H1 (cell line): ENCODE data around the gene RAB3C. TPM values are rescaled to one million over a fixed set of nuclear protein-coding genes. Genes with fewer than 3 reads are reported as not detected.

Experiments used
- CTCF ChIA-PET: fragments of 300-600 bp; sonication (Branson Sonifier 250); formaldehyde crosslinking; loops from one replicate; lab custom pipeline; 2021; ENCODE audit not compliant: partially characterized antibody; lab: Charles Lee
- POLR2A ChIA-PET: fragments of 300-600 bp; sonication (Branson Sonifier 250); formaldehyde crosslinking; loops from one replicate; lab custom pipeline; 2021; ENCODE audit warnings: inconsistent platforms; ENCODE audit not compliant: partially characterized antibody; lab: Charles Lee
- DNase-seq, 2 experiments: peaks; one replicate each; pipeline versions ENCODE4 v3.0.0 to v3.0.0-alpha.2; 2010 to 2022; ENCODE audit warnings: low spot score in 2 of 2, low read depth in 1 of 2, mixed read lengths in 1 of 2
- FAIRE-seq: peaks from 2 replicates; lab custom pipeline; 2011; peaks lifted over from hg19 to GRCh38; lab: Jason Lieb, UNC
- H2AFZ ChIP-seq: 2 replicates; pipeline ENCODE4 v1.8.1; 2012; ENCODE audit warnings: low read length, inconsistent platforms
- H2AK5ac ChIP-seq: 2 replicates; pipeline ENCODE4 v1.6.1; 2013; ENCODE audit warnings: low read depth, low read length
- H2BK120ac ChIP-seq: replicated peaks from 2 replicates; pipeline ENCODE3; 2013; ENCODE audit warnings: low read depth, low read length, inconsistent platforms
- H2BK12ac ChIP-seq: 2 replicates; pipeline ENCODE4 v1.6.1; 2013; ENCODE audit warnings: low read depth, low read length
- H2BK15ac ChIP-seq: 2 replicates; pipeline ENCODE4 v1.6.1; 2013; ENCODE audit warnings: low read length
- H2BK20ac ChIP-seq: 2 replicates; pipeline ENCODE4 v1.6.1; 2013; ENCODE audit warnings: low read length
- H2BK5ac ChIP-seq: 2 replicates; pipeline ENCODE4 v1.6.1; 2013; ENCODE audit warnings: low read depth, low read length
- H3K14ac ChIP-seq: 2 replicates; pipeline ENCODE4 v1.6.1; 2013; ENCODE audit warnings: inconsistent platforms; ENCODE audit not compliant: insufficient read length
- H3K18ac ChIP-seq: 2 replicates; pipeline ENCODE4 v1.6.1; 2013; ENCODE audit warnings: low read length; ENCODE audit errors: extremely low read depth
- H3K23ac ChIP-seq: 2 replicates; pipeline ENCODE4 v1.6.1; 2013; ENCODE audit warnings: inconsistent platforms; ENCODE audit not compliant: insufficient read length
- H3K23me2 ChIP-seq: 2 replicates; pipeline ENCODE4 v1.6.1; 2013; ENCODE audit warnings: low read depth, low read length
- H3K27ac ChIP-seq: 2 replicates; pipeline ENCODE4 v1.6.1; 2011; ENCODE audit warnings: low read depth, low read length, inconsistent platforms
- H3K27me3 ChIP-seq, 4 experiments: replicated peaks in 1 of 4; 1 replicate in 1 of 4; 2 replicates in 3 of 4; pipeline versions ENCODE4 v1.6.1 to v1.8.1; 2011 to 2013; ENCODE audit warnings: low read length in 3 of 4, mild to moderate bottlenecking in 3 of 4, inconsistent platforms in 2 of 4, mixed read lengths in 2 of 4, moderate library complexity in 1 of 4; ENCODE audit not compliant: control insufficient read depth in 3 of 4, insufficient read depth in 3 of 4; ENCODE audit errors: extremely low read depth in 1 of 4
- H3K36me3 ChIP-seq, 4 experiments: 2 replicates each; pipeline versions ENCODE4 v1.6.1 to v1.8.1; 2011 to 2013; ENCODE audit warnings: mild to moderate bottlenecking in 4 of 4, low read length in 3 of 4, moderate library complexity in 2 of 4, control low read depth in 1 of 4, inconsistent platforms in 1 of 4; ENCODE audit not compliant: insufficient read depth in 4 of 4, control insufficient read depth in 2 of 4
- H3K4ac ChIP-seq: replicated peaks from 2 replicates; pipeline ENCODE3; 2013; ENCODE audit warnings: low read length, low read depth, mixed read lengths, inconsistent platforms; ENCODE audit not compliant: insufficient read length
- H3K4me1 ChIP-seq, 4 experiments: replicated peaks in 1 of 4; 1 replicate in 1 of 4; 2 replicates in 3 of 4; pipeline versions ENCODE4 v1.6.1 to v1.8.1; 2011 to 2013; ENCODE audit warnings: low read length in 3 of 4, inconsistent platforms in 2 of 4, mixed read lengths in 1 of 4; ENCODE audit not compliant: insufficient read depth in 4 of 4, control insufficient read depth in 3 of 4
- H3K4me2 ChIP-seq, 2 experiments: 2 replicates each; pipeline versions ENCODE4 v1.6.1 to v1.8.1; 2011 to 2013; ENCODE audit warnings: low read depth in 2 of 2, low read length in 2 of 2, control low read depth in 1 of 2, inconsistent platforms in 1 of 2, mild to moderate bottlenecking in 1 of 2; ENCODE audit not compliant: insufficient read depth in 1 of 2
- H3K4me3 ChIP-seq, 4 experiments: fragments of 200-600, 300-600 bp in 1 of 4; sonication (generic), shearing (Covaris generic), sonication (Bioruptor Twin) in 1 of 4; 2 replicates each; pipeline versions ENCODE4 v1.5.1 to v1.8.1; 2011 to 2016; ENCODE audit warnings: low read length in 4 of 4, low read depth in 3 of 4, control low read depth in 2 of 4, inconsistent platforms in 2 of 4, mild to moderate bottlenecking in 2 of 4, mixed read lengths in 1 of 4, moderate library complexity in 1 of 4; ENCODE audit not compliant: insufficient read depth in 2 of 4; ENCODE audit errors: extremely low read depth in 1 of 4
- H3K56ac ChIP-seq: replicated peaks from 2 replicates; pipeline ENCODE3; 2013; ENCODE audit warnings: low read depth, mild to moderate bottlenecking, mixed read lengths, low read length, inconsistent platforms; ENCODE audit not compliant: insufficient read length
- H3K79me1 ChIP-seq: 2 replicates; pipeline ENCODE4 v1.6.1; 2013; ENCODE audit warnings: low read depth, low read length, control low read depth
- H3K79me2 ChIP-seq, 2 experiments: 2 replicates each; pipeline versions ENCODE4 v1.6.1 to v1.8.1; 2012 to 2013; ENCODE audit warnings: low read length in 2 of 2, mild to moderate bottlenecking in 2 of 2, inconsistent platforms in 1 of 2; ENCODE audit not compliant: insufficient read depth in 2 of 2, control insufficient read depth in 1 of 2
- H3K9ac ChIP-seq, 4 experiments: replicated peaks in 1 of 4; 1 replicate in 1 of 4; 2 replicates in 3 of 4; pipeline versions ENCODE4 v1.6.1 to v1.8.1; 2011 to 2013; ENCODE audit warnings: low read depth in 3 of 4, low read length in 3 of 4, control low read depth in 2 of 4, mild to moderate bottlenecking in 2 of 4, moderate library complexity in 2 of 4, inconsistent platforms in 1 of 4; ENCODE audit errors: extremely low read depth in 1 of 4
- H3K9me3 ChIP-seq, 2 experiments: 2 replicates each; pipeline versions ENCODE4 v1.6.1 to v1.8.1; 2012 to 2013; ENCODE audit warnings: mild to moderate bottlenecking in 2 of 2, moderate library complexity in 2 of 2, control low read depth in 1 of 2, inconsistent platforms in 1 of 2, low read depth in 1 of 2, low read length in 1 of 2, mixed read lengths in 1 of 2; ENCODE audit not compliant: insufficient read depth in 2 of 2
- H4K20me1 ChIP-seq, 2 experiments: replicated peaks in 1 of 2; 2 replicates each; pipeline versions ENCODE3 to v1.8.1; 2011 to 2013; ENCODE audit warnings: inconsistent platforms in 2 of 2, low read length in 2 of 2, mild to moderate bottlenecking in 1 of 2; ENCODE audit not compliant: insufficient read depth in 2 of 2, control insufficient read depth in 1 of 2
- H4K5ac ChIP-seq: 2 replicates; pipeline ENCODE4 v1.6.1; 2013; ENCODE audit warnings: low read length, low read depth, mixed read lengths, inconsistent platforms; ENCODE audit not compliant: insufficient read length
- H4K8ac ChIP-seq: 2 replicates; pipeline ENCODE4 v1.8.0; 2013; ENCODE audit warnings: mild to moderate bottlenecking, moderate library complexity, low read length, inconsistent platforms; ENCODE audit not compliant: insufficient read depth; ENCODE audit errors: extremely low read depth
- H4K91ac ChIP-seq: replicated peaks from 2 replicates; pipeline ENCODE3; 2013; ENCODE audit warnings: low read length, mixed read lengths, inconsistent platforms; ENCODE audit not compliant: insufficient read length
- CHD1 ChIP-seq: IDR thresholded peaks from 2 replicates; pipeline ENCODE4 v1.6.1; 2012; ENCODE audit warnings: low read depth, low read length, improper control_type of control experiment
- SAP30 ChIP-seq: fragments of 300-600 bp; sonication (generic); IDR thresholded peaks from 2 replicates; pipeline ENCODE4 v1.7.1; 2012; ENCODE audit warnings: low read length, moderate library complexity, mild to moderate bottlenecking, inconsistent platforms; ENCODE audit not compliant: insufficient read depth, insufficient replicate concordance
- SUZ12 ChIP-seq: fragments of 200-600 bp; sonication (generic); IDR thresholded peaks from 2 replicates; pipeline ENCODE4 v1.6.1; 2012; ENCODE audit warnings: mild to moderate bottlenecking, inconsistent platforms, low read length, moderate library complexity, mixed read lengths
- TEAD4 ChIP-seq: IDR thresholded peaks from 2 replicates; pipeline ENCODE4 v1.6.1; 2012; ENCODE audit warnings: low read depth, low read length, inconsistent platforms, mixed read lengths
- YY1 ChIP-seq: IDR thresholded peaks from 2 replicates; pipeline ENCODE4 v1.6.1; 2011; ENCODE audit warnings: low read depth, mild to moderate bottlenecking, low read length
- WGBS, 2 experiments: shearing (Covaris generic) in 1 of 2; methylation state at CpG; one replicate each; pipeline versions ENCODE4 v1.1.6 to v1.1.7; 2013 to 2015; ENCODE audit warnings: low lambda C conversion rate in 2 of 2, mixed read lengths in 2 of 2, inconsistent platforms in 1 of 2, low coverage in 1 of 2, missing lambda C conversion rate in 1 of 2; ENCODE audit not compliant: insufficient replicate concordance in 2 of 2, insufficient coverage in 1 of 2, insufficient read length in 1 of 2; ENCODE audit errors: extremely low coverage in 1 of 2, missing lambda C conversion rate in 1 of 2; 5-methylcytosine and 5-hydroxymethylcytosine counted together
- polyA plus RNA-seq, 7 experiments: library from polyadenylated mRNA; depleted of rRNA in 3 of 7; stranded (reverse) in 5 of 7; unstranded in 2 of 7; fragments of >200 nt in 5 of 7; fragments of 200-250 nt in 2 of 7; gene quantifications; 1 replicate in 5 of 7; 2 replicates in 1 of 7; 4 replicates in 1 of 7; pipeline versions ENCODE4 v1.2.1 to v1.2.3, GENCODE V29; 2011 to 2013; ENCODE audit warnings: missing spikeins in 2 of 7, mixed read lengths in 2 of 7
- total RNA-seq: library from RNA; stranded (reverse); fragmentation: NEBNext Ultra II Directional; extraction: Animal tissue kit (Norgen Biotek cat#: 25700); gene quantifications from 2 replicates; pipeline ENCODE4 v1.2.1, GENCODE V29; 2021

Gene RAB3C
- total and polyA plus RNA-seq, 2 of the 8 experiments (the other 6 are each of a cell fraction or from before 2014, with no cell fraction given): 14.7 to 18.3 TPM

DNA sequence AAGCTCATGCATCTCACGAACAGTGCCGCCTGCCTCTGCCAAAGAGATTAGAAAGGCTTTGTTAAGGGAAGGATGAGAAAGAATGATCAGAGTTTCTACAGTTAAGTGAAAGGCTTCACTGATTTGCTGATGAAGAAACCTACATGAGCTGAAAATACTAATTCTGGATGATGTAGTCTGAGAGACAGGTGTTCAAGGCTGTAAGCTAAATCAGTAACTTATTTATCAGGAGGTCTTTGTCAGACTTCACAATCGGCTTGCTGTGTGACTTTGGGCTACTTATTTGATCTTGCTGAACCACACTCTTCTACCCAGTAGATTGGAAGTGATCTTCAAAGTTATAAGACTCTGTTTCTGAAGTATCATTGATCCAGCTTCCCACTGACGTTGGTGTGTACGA lies 264.2 kb downstream of the RAB3C start:
- H2AK5ac ChIP-seq: no peak overlapping the region
- H4K8ac ChIP-seq: no peak overlapping the region
- no peak overlapping the region for H3K14ac ChIP-seq
- no peak overlapping the region for H2BK5ac ChIP-seq
- no peaks in the 10 kb centered on the region for H3K79me1 ChIP-seq
- H2BK12ac ChIP-seq: no peak overlapping the region
- no peak overlapping the region for H4K5ac ChIP-seq
- no peak overlapping the region for H2AFZ ChIP-seq
- H3K79me2 ChIP-seq: no peaks in the 10 kb centered on the region
- DNase-seq (no peak), FAIRE-seq (no peak)
- H4K91ac ChIP-seq: no peak overlapping the region
- peaks cover 0 to 6% (median 4%) of the 10 kb centered on the region in 4 experiments; a peak in 5 of 7 replicates for H3K4me1 ChIP-seq
- no peak overlapping the region for H3K4ac ChIP-seq
- POLR2A ChIA-PET: no interaction called here
- no peak overlapping the region for H3K4me2 ChIP-seq
- no peak overlapping the region for H3K27ac ChIP-seq
- no peak overlapping the region for H3K23ac ChIP-seq
- no peaks in the 10 kb centered on the region; the same call in 1 of the 2 replicates for H3K23me2 ChIP-seq
- H3K4me3 ChIP-seq: no peak overlapping the region
- H3K36me3 ChIP-seq: no peaks in the 10 kb centered on the region
- no peaks in the 10 kb centered on the region for H4K20me1 ChIP-seq
- H3K9me3 ChIP-seq: no peaks in the 10 kb centered on the region
- no peak overlapping the region for H3K56ac ChIP-seq
- 91% methylated on average over 5 of the region's 5 CpGs; no CpG with 5 or more reads in 1 of the 2 experiments for WGBS, 2 experiments
- no peak overlapping the region for H2BK15ac ChIP-seq
- H3K27me3 ChIP-seq: no peaks in the 10 kb centered on the region
- H3K18ac ChIP-seq: no peak overlapping the region
- TF ChIP-seq CHD1 (no peak), YY1 (no peak), TEAD4 (no peak), SUZ12 (no peak), SAP30 (no peak)
- TF ChIP-seq, all 59 proteins: peak for 0
- Histone ChIP-seq H3K9ac (no peak overlapping the region), H2BK120ac (no peak overlapping the region), H2BK20ac (no peak overlapping the region)
- CTCF ChIA-PET: interaction anchor here (0.9 to 9.4 kb wide), 11 partner anchors 8 to 386 kb away, joined by 3 to 201 read pairs (median 4); no protein-coding TSS in a partner anchor
